GM18951 (cell line): ENCODE results near the gene SCUBE1.
"Not testable (repeated sequence)": the region's sequence is repeated elsewhere in the genome, so short reads cannot be mapped to it uniquely, and the experiment has no call there.

Experiments
- POLR2A ChIP-seq: IDR thresholded peaks from 4 replicates; pipeline ENCODE4 v1.6.1; 2011; ENCODE audit warnings: mild to moderate bottlenecking; ENCODE audit not compliant: insufficient read length, insufficient read depth; ENCODE audit errors: extremely low read depth
- in situ Hi-C: fragments of 300-500 bp; cut with MboI; formaldehyde crosslinking; loops from one replicate; pipeline ENCODE4 v1.12.0; 2022; ENCODE audit warnings: low sequenced_read_pairs, mixed read lengths, inconsistent platforms; ENCODE audit not compliant: unreplicated experiment

SCUBE1 gene

DNA sequence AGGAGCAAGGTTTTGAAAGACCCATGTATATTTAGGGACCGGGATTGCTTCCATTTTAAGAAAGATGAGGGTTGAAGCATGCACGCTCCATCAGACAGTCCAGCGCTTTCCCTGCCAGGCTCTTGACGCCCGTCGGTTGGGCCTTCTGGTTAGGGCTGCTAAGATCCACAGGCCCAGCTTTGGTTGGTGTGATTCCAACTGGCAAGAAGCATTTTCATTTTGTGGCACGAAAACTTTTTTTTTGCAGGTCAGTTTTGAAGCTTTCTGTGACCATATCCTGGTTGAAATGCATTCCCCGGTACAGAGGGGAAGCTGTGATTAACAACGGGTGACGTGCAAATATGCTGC is 34.4 kb upstream of the SCUBE1 start:
- in situ Hi-C loops: loop anchor here (25.0 kb wide), 1 partner anchor 510 kb away; the partner anchor contains the start of gene PNPLA5
- TF ChIP-seq POLR2A: no peak

DNA sequence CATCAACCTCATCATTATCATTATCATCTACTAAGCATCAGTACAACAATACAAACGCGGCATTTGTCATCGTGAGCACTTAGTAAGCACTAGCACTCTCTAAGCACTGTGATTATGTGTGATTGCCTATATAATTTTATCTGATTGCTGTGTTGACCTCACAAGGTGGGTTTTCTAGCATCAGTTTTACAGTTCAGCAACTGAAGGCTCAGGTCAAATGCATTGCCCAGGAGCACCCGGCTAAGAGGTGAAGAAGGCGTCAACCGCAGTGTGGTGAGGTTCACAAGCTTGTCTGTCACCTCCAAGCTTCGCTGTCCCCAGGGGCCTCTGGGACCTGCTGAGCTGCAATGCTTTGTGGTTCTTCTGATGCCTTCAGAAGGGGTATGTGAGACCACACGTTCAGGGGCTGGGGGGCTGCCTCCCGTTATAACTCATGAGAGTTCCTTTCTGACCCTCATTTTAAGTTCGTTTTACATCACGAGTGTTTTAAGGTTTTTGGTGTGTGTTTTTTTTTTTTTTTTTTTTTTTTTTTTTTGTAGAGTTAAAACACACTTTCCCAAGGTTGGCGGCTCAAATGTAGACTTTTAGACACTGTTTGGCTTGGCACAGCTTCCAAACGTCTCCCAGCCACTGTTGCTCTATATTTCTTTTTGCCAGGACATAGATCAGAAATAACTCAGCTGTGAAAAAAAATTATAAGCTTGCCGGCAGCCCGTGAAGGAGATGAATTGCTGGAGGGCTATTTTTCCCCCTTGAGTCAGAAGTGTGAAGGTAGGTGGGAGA is 33.8 kb upstream of the SCUBE1 start:
- no peak for TF ChIP-seq POLR2A
- in situ Hi-C loops: loop anchor here (25.0 kb wide), 1 partner anchor 510 kb away; the partner anchor contains the start of gene PNPLA5

DNA sequence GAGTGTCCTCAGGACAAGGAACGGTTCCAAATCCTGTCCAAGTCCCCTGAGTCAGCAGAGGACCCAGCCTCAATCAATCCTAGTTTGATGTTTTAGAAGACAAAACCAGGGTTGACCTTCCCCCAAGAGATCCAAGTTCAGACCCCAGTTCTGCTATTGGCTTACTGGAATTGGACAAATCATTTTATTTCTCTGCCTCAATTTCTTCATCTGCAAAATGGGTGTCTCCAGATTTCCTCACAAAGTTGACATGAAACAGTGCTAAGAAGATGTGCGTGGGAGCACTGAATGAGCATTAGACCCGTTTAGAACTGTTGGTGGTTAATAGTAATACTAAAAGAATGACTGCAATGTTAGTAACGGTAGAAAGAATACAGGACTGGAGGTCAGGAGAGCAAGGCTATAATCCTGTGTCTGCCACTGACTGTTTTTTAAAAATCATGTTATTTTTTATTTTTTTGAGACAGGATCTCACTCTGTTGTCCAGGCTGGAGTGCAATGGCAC is 32.8 kb upstream of the SCUBE1 start:
- no peak for TF ChIP-seq POLR2A
- in situ Hi-C loops: loop anchor here (25.0 kb wide), 1 partner anchor 511 kb away; the partner anchor contains the start of gene PNPLA5

DNA sequence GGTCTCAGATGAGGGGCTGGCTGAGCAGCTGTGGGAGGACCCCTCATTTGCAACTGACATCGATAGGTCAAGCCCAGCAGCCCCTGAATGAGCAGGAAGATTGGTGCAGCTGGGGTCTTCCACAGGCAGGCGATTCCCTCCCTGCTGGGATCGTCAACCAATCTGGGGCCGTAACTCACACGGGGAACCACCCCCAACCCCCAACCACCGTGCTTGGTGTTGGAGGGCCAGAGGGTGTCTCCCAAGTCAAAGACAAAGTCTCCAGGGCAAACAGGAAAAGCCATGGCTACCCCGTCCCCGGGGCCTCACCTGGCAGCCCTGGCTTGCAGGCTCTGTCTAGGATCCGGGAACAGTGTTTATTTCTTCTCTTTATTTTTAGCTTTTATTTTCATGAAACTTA is 26.9 kb upstream of the SCUBE1 start:
- no peak for TF ChIP-seq POLR2A
- in situ Hi-C loops: no loop called here

DNA sequence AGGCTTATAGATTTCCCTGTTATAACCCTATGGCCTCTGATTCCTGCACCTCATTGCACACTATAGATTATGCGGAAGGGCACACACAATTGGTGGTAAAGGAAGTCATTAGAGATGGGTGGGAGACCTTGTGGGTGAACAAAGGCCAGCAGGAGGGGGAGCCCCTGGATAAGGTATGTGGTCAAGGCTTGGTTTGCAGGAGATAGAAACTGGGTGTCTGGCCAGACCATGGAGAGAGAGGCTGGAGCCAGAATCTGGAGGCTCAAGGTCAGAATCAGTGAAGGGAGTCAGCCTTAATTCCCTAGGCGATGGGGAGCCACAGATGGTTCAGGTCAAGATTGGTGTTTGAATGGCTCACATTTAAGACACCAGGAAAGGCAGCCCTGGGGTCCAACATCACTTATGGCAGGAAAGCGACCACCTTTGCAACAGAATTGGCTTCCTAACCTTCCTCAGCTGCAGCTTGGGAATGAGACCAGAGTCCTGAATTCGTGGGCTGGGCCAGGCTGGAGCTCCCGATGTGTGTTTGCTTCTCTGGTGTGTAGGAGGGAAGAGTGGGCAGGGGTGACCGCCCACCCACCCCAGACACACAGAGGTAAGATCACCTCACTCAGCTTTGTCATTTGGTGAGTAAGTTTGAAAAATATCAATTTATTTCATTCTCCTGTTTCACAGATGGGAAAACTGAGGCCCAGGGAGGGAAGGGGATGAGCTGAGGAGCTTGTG is 22.7 kb upstream of the SCUBE1 start:
- in situ Hi-C loops: no loop called here
- TF ChIP-seq POLR2A: no peak

DNA sequence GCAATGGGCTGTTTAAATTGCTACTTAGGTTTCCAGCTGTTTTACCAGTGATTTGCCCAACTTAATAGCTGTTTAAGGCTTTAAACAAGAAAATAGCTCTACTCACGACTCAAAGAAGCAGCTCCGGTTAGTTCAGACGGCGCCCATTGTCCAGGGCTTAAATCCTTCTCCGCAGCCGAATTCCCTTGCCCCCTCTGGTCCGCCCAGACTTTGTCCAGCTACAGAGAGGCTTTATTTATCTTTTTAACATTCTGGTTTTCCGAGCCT is 20.9 kb upstream of the SCUBE1 start:
- TF ChIP-seq POLR2A: no peak
- in situ Hi-C loops: no loop called here

DNA sequence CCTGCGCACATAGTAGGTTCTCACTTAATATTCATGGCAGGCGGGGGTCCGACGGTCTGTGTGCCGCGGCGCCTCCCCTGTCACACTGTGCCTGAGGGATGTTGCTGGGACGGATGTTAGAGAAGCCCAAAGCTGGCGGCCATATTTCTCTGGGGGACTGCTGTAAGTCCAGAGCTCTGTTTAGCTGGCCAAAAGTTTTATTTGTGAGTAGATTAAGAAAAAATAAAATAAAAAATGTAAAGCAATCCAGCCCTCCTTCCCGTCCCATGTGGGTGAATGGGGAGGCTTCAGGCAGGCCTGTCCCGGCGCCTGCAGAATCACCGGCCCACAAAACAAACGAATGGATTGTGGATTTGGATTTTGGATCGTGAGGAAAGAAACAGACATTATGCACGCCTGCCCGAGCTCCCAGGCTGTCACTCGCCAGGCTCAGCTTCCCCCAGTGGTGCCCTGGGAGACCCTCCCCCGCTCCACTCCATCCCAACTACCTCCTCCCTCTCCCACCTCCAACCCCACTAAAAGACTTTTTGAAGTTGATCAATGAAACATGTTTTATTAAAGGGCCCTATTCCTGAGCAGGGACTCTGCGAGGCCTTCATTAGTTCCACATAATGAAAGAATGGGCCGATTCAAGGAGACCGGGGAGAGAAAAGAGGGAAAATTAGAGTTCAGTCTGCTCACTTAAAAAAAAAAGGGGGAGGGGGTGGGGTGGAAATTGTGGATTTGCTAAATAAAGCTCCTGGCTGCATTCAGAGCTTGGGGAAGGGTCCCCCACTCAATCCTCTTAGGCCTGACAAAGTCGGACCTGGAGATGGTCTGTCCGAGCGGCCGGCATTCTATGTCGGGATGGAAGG is 20.4 kb upstream of the SCUBE1 start:
- TF ChIP-seq POLR2A: no peak
- in situ Hi-C loops: no loop called here

DNA sequence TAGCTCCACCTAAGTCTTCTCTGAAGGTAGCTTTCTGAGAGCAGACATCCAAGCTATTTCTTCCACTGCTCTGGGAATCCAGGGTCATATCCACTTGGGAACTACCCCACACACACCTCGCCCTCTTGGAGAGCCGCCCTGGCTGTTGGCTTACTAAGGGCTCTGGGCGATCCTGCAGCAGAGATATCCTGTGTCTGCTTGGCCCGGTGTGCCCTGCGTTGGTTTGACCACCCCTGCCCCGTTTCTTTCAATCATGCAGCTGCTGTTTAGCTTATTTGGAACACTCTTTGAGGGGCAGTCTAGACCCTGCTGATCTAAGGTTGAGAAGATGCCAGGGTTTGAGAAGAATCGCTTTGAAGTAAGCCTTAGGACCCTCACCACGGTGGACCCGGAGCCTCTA is 17.4 kb upstream of the SCUBE1 start:
- in situ Hi-C loops: no loop called here
- TF ChIP-seq POLR2A: no peak

DNA sequence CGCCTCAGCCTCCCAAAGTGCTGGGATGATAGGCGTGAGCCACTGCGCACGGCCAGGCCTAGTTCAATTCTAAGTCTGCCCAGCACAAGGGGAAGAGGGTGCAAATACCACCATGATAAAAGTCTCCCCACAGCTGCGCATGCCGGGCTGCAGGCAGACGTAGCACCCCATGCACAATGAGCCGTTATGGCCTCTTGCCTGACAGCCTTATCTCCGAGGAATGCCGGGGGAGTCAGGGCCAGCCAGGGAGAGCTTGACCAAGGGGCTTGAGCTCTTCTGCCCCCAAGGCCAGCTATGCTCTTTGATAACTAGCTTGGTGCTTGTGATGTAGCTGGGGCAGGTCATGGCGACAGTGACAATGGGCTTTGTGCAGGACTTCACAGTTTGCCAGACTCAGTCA is 13.7 kb upstream of the SCUBE1 start:
- TF ChIP-seq POLR2A: no peak
- in situ Hi-C loops: no loop called here

DNA sequence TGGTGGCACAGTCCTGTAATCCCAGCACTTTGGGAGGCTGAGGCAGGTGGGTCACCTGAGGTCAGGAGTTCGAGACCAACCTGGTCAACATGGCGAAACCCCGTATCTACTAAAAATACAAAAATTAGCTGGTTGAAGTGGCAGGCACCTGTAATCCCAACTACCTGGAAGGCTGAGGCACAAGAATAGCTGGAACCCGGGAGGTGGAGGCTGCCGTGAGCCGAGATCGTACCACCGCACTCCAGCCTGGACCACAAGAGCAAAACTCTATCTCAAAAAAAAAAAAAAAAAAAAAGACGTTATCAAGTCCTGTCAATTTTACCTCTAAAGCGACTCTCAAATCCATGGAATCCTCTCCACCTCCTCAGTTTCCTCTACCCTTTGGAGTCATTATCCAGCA is 12.5 kb upstream of the SCUBE1 start:
- in situ Hi-C loops: not testable (repeated sequence)

DNA sequence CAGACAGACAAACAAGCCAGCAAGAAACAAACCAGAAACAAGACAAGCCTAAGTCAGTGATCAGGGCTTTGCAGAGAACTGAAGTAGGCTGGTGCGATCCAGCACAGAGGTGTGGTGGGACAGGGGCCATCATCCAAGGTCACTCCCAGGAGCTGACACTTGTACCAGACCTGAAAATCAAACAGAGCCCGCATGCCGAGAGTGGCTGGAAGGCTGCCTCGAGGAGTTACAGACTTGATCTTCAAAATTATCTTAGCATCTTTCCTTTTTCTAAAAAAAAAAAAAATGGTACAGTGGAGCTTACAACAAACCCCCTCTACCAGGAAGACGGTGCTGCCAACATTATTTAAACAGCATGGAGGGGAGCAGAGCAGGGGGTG is 8.8 kb upstream of the SCUBE1 start:
- no peak for TF ChIP-seq POLR2A
- in situ Hi-C loops: no loop called here

DNA sequence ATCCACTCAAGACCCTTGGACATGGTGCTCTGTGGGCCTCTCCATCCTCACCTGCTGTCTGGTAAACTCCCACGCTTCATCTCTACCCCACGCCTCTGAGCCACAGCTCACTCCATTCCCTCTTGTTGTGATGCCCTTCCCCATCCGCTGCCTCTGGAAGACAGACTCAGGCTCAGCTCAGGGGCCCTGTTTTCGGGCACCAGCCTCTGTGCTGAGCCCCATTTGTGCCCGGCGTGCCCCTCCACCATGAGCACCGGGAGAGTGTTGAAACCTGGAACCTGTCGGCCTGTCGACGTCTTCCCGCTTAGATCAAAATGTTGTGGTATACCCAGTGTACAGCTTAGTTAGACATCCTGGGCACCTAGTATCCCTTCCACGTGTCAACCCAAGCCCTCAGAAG is 6.5 kb upstream of the SCUBE1 start:
- in situ Hi-C loops: no loop called here
- no peak for TF ChIP-seq POLR2A

DNA sequence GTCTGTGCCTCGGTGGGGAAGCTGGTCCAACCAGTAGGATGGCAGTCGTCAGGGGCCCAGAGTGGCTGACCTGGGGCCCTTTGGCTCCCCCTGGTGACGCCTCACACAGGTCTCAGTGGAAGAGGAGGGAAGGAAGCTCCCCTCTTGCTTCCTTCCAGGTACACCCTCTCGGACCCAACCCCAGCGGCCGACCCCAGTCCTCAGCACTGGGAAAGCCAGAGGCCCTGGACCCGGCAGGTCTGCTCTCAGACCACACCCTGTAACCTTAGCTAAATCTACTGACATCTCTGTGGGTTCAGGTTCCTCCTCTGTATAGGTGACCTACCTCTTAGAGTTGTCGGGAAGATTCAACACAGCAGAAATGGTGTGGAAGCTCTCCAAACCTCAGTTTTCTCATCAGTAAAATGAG is 3.4 kb upstream of the SCUBE1 start:
- in situ Hi-C loops: no loop called here
- no peak for TF ChIP-seq POLR2A
